Endodermal cell (in vitro differentiated cells): ENCODE measurements around the gene GRK4. TPM values are rescaled to one million over a fixed set of nuclear protein-coding genes. Genes with fewer than 3 reads are reported as not detected.

Source experiments
- DNase-seq: peaks from one replicate; pipeline ENCODE4 v3.0.0-alpha.2; 2017
- H3K27ac ChIP-seq: 2 replicates; pipeline ENCODE4 v1.5.1; 2013; ENCODE audit warnings: mild to moderate bottlenecking, low read depth, low read length, moderate library complexity
- H3K27me3 ChIP-seq: 2 replicates; pipeline ENCODE4 v1.6.1; 2013; ENCODE audit warnings: mild to moderate bottlenecking, low read length, moderate library complexity; ENCODE audit not compliant: insufficient read depth, control insufficient read depth, poor library complexity, severe bottlenecking
- H3K36me3 ChIP-seq: 2 replicates; pipeline ENCODE4 v1.7.0; 2013; ENCODE audit warnings: mild to moderate bottlenecking, low read length, moderate library complexity; ENCODE audit not compliant: control insufficient read depth, insufficient read depth
- H3K4me1 ChIP-seq: one replicate; pipeline ENCODE4 v1.7.0; 2013; ENCODE audit warnings: low read length; ENCODE audit not compliant: control insufficient read depth, insufficient read depth
- H3K4me3 ChIP-seq: 2 replicates; pipeline ENCODE4 v1.5.1; 2013; ENCODE audit warnings: mild to moderate bottlenecking, low read length, moderate library complexity
- H3K9ac ChIP-seq: 2 replicates; pipeline ENCODE4 v1.6.1; 2013; ENCODE audit warnings: mild to moderate bottlenecking, low read length, moderate library complexity; ENCODE audit not compliant: poor library complexity, severe bottlenecking; ENCODE audit errors: extremely low read depth
- H3K9me3 ChIP-seq: 2 replicates; pipeline ENCODE4 v1.6.1; 2013; ENCODE audit warnings: mild to moderate bottlenecking, low read length, moderate library complexity; ENCODE audit not compliant: control insufficient read depth
- H3K27ac Mint-ChIP-seq: 2 replicates; pipeline ENCODE4 v1.8.0; 2020; ENCODE audit warnings: mixed read lengths
- H3K27me3 Mint-ChIP-seq: 2 replicates; pipeline ENCODE4 v1.8.0; 2021; ENCODE audit warnings: mild to moderate bottlenecking, mixed read lengths; ENCODE audit not compliant: insufficient read depth
- H3K36me3 Mint-ChIP-seq: 2 replicates; pipeline ENCODE4 v1.8.0; 2020; ENCODE audit warnings: low read depth, mixed read lengths
- H3K4me1 Mint-ChIP-seq: 2 replicates; pipeline ENCODE4 v1.8.0; 2020; ENCODE audit warnings: mixed read lengths
- H3K4me3 Mint-ChIP-seq: 2 replicates; pipeline ENCODE4 v1.8.0; 2020; ENCODE audit warnings: mild to moderate bottlenecking, moderate library complexity, mixed read lengths
- H3K9me3 Mint-ChIP-seq: 2 replicates; pipeline ENCODE4 v1.8.0; 2020; ENCODE audit warnings: mild to moderate bottlenecking, mixed read lengths
- CTCF ChIP-seq: fragments of 200-600 bp; sonication (generic); conservative IDR thresholded peaks from 2 replicates; pipeline ENCODE4 v1.5.0; 2021; ENCODE audit warnings: antibody characterized with exemption, mild to moderate bottlenecking
- WGBS, 2 experiments: methylation state at CpG; one replicate each; pipeline versions ENCODE4 v1.1.5 to v1.1.7; 2013; ENCODE audit warnings: missing lambda C conversion rate in 2 of 2, mixed read lengths in 1 of 2; ENCODE audit not compliant: insufficient coverage in 1 of 2, insufficient read length in 1 of 2; 5-methylcytosine and 5-hydroxymethylcytosine counted together
- total RNA-seq, 2 donors: library from RNA; stranded (reverse); fragmentation: NEBNext Ultra II Directional in 1 of 2; extraction: Animal tissue kit (Norgen Biotek cat#: 25700) in 1 of 2; gene quantifications; 2 replicates in 1 of 2; 3 replicates in 1 of 2; pipeline ENCODE4 v1.2.1, GENCODE V29; 2021

GRK4 gene
- total RNA-seq, 2 donors from 2014 or later, result 2.8 to 4.2 TPM

GRCh38 chr4:2994917-2995316 lies 31.5 kb downstream of the GRK4 start:
- Histone ChIP-seq H3K27me3 (no peaks in the 10 kb centered on the region), H3K4me1 (no peaks in the 10 kb centered on the region), H3K36me3 (no peaks in the 10 kb centered on the region), H3K4me3 (no peak overlapping the region), H3K27ac (no peak overlapping the region), H3K9me3 (no peaks in the 10 kb centered on the region), H3K9ac (no peak overlapping the region)
- H3K27me3 Mint-ChIP-seq, result peaks cover 2% of the 10 kb centered on the region
- H3K9me3 Mint-ChIP-seq, result no peaks in the 10 kb centered on the region
- H3K4me1 Mint-ChIP-seq, result no peaks in the 10 kb centered on the region
- H3K27ac Mint-ChIP-seq, result no peak overlapping the region
- no peak for DNase-seq
- TF ChIP-seq CTCF, result no peak
- no peak overlapping the region for H3K4me3 Mint-ChIP-seq
- H3K36me3 Mint-ChIP-seq, result no peaks in the 10 kb centered on the region
- WGBS, 2 experiments, result 87 to 96% methylated on average over 2 to 4 of the region's 4 CpGs

GRCh38 chr4:2995546-2996265 lies 32.3 kb downstream of the GRK4 start:
- no peak overlapping the region for H3K27ac ChIP-seq
- H3K36me3 Mint-ChIP-seq, result no peaks in the 10 kb centered on the region
- H3K36me3 ChIP-seq, result no peaks in the 10 kb centered on the region
- DNase-seq, result no peak
- no peak overlapping the region for H3K4me3 ChIP-seq
- peaks cover 2% of the 10 kb centered on the region for H3K27me3 Mint-ChIP-seq
- H3K27me3 ChIP-seq, result no peaks in the 10 kb centered on the region
- H3K9ac ChIP-seq, result no peak overlapping the region
- H3K9me3 ChIP-seq, result no peaks in the 10 kb centered on the region
- WGBS, 2 experiments, result 89 to 96% methylated on average over 3 to 4 of the region's 4 CpGs
- no peaks in the 10 kb centered on the region for H3K9me3 Mint-ChIP-seq
- H3K4me1 ChIP-seq, result no peaks in the 10 kb centered on the region
- H3K27ac Mint-ChIP-seq, result no peak overlapping the region
- H3K4me1 Mint-ChIP-seq, result no peaks in the 10 kb centered on the region
- TF ChIP-seq CTCF, result no peak
- no peak overlapping the region for H3K4me3 Mint-ChIP-seq

- Histone ChIP-seq H3K9me3 (no peaks in the 10 kb centered on the region), H3K9ac (no peak overlapping the region), H3K4me1 (no peaks in the 10 kb centered on the region), H3K4me3 (no peak overlapping the region), H3K36me3 (no peaks in the 10 kb centered on the region), H3K27ac (no peak overlapping the region), H3K27me3 (no peaks in the 10 kb centered on the region)
- TF ChIP-seq CTCF, result no peak
- DNase-seq, result no peak
- Mint-ChIP-seq H3K36me3 (no peaks in the 10 kb centered on the region), H3K4me3 (no peak overlapping the region), H3K9me3 (no peaks in the 10 kb centered on the region), H3K4me1 (no peaks in the 10 kb centered on the region), H3K27ac (no peak overlapping the region), H3K27me3 (peaks cover 3% of the 10 kb centered on the region)
- 85 to 93% methylated on average over 4 of the region's 4 CpGs for WGBS, 2 experiments
These were observed 33.0 kb downstream of the GRK4 start for GRCh38 chr4:2996415-2996814.
